ENCODE data around the gene IQCF5.

- no peak for TF ChIP-seq ARNTL (CRISPR knock-in tag; IDR thresholded peaks at IDR 0.05; ENCODE audit: borderline replicate concordance, low read depth)
- no peak for TF ChIP-seq PATZ1 (CRISPR knock-in tag; IDR thresholded peaks at IDR 0.05; ENCODE audit: borderline replicate concordance)
Observed at GRCh38 chr3:51897391-51897790, 22.0 kb upstream of the IQCF5 start.
